Measurements from ENCODE around the gene SLCO2A1.

Gene SLCO2A1

GRCh38 chr3:134060561-134061385 is 31.0 kb upstream of the SLCO2A1 start:
- no peak for DNase-seq

DNA sequence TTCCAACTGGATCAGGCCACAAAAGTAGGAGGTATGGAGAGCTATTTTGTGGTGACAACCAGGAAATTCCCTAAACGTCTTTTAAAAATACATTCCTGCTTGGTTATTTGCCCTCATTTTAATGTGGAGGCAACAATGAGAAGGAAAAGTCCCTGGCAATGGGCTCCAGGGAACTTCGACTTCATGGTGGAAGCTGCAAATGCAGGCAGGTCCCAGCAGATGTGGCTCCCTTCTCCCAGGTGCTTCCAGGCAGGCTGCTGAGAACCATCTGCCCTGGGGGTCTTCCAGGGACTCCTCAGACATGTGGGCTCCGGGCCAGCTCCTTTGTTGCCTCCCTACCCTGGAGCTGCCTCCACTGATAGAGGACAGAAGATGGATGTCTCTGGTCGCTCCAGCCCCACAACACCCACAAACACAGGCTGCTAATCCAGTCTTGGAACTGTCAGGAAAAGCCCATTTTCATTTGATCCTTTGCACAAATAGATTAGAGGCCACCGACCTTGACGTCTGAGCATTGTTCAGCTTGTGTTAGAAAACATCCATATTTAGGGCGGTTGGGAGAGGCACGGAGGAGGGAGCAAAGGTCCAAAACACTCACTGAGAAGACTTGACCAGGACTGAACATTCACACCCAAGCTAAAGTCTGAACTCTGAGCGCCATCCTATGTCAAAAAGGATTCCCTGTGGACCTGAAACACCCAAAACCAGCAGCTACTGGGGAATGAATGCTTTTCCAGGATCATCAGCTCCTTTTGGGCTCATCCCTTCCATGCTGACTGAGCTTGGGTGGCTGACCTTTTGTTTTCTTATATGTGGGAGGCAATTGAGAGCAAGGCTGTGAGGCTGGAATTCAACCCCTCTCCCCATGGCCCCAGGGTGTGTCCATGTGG is 30.2 kb upstream of the SLCO2A1 start:
- no peak for DNase-seq

- DNase-seq = no peak
These were observed 29.4 kb upstream of the SLCO2A1 start for GRCh38 chr3:134059035-134059601.

DNA sequence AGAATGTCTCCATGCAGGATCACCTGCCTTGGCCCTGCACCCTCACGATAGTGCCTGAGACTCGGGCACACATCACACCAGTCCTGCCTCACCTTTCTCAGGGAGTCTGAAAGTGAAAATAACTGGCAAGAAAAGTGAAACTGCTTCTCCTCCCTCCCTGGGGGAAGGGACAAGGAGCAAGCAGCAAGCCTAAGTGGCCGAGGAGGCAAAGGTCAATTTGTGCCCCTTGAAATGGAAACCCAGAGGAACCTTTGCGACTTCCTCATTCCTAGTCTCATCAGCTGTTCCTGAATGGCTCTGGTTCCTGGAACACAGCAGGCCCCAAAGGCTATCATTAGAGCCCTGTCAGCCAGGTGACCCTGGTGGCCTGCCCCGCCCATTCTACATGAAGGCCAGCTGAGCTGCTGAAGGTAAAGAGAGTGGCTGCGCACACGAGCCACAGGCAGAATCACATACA is 28.0 kb upstream of the SLCO2A1 start:
- no peak for DNase-seq

DNA sequence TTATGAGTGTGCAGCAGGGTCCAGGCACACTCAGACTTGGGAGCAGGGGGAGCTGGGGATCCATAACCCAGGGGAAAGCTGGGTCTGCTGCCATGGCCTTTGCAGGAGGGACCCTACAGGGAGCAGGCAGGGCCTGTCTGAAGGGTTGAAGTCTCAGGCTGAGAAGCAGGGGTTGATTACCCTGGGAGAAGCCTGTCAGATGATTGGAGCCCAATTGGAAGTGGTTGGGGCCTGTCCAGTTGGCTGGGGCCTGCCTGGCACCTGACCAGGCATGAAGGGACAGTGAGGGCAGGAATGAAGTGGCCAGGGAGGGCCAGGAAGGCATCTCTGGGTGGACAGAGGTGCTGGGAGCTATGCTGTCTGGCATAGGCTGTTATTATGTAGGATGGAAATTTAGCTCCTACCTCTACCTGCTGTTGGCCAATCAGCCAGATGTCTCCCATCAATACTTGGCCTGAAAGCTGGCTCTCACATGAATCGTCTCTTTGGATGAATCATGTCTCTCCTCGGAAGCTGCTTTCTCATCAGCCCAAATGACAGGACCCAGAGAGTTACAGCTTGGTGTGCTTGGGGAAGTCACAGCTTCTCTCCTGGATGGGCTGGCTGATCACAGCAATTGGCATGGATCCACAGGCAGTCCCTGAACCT is 27.4 kb upstream of the SLCO2A1 start:
- no peak for DNase-seq

DNA sequence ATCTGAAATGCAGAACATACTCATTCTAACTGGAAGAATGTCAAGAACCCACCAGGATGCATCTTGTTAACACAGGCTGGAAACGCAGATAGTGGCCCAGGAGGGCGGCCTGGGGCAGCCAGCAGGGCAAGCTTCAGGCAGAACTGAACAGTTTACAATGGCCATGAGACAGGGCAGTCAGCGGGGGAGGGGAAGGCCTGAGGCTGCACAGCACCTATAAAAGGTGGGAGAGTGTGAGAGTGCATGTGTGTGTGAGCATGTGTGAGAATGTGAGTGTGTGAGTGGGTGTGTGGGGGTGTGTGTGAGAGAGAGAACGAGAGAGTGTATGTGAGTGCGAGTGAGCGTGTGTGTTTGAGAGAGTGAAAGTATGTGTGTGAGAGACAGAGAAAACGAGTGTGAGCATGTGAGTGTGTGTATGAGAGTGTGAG is 26.8 kb upstream of the SLCO2A1 start:
- no peak for DNase-seq

GRCh38 chr3:134055661-134056060 is 25.9 kb upstream of the SLCO2A1 start:
- no peak for DNase-seq

- no peak for DNase-seq
These were observed 25.2 kb upstream of the SLCO2A1 start for GRCh38 chr3:134054881-134055280.

DNA sequence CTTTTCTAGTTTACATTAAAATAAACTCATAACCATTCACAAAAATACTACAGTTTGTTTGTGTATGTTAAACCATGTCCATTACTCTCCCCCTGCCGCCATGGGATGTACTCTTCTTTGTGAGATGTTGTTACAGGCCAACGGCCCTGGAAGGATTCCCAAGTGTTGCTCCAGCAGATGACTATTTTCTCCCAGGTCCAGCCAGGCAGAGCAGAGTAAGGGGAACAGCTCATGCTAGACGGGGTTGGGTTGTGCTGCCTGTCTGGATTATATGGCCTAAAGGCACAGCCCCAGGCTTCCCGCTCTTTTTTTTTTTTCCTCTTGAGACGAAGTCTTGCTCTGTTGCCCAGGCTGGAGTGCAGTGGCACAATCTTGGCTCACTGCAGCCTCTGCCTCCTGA is 24.5 kb upstream of the SLCO2A1 start:
- no peak for DNase-seq

DNA sequence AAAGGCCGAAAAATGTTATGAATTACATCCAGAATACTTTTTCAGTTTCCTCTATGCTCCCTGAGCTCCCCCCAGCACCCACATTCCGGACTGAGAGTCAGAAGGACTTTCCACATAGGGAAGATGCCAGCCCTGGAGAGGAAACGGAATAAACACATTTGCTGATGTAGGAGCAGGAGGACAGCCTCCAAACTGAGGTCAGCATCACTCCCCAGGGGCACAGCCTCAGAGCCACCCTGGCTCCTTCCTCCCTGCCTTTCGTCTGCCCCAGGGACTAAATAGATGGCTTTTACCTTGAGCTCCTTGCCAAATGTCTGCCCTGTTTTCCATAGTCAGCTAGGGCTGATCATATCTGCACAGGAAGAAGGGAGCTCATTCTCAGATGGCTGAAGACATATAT is 22.6 kb upstream of the SLCO2A1 start:
- DNase-seq = no peak

GRCh38 chr3:134049676-134050075 is 20.0 kb upstream of the SLCO2A1 start:
- no peak for DNase-seq

GRCh38 chr3:134048278-134048996 is 18.7 kb upstream of the SLCO2A1 start:
- DNase-seq = no peak

- no peak for DNase-seq
These were observed 14.7 kb upstream of the SLCO2A1 start for GRCh38 chr3:134044459-134044858.

GRCh38 chr3:134040066-134040465 is 10.3 kb upstream of the SLCO2A1 start:
- DNase-seq = no peak

GRCh38 chr3:134039161-134039862 is 9.6 kb upstream of the SLCO2A1 start:
- no peak for DNase-seq

DNA sequence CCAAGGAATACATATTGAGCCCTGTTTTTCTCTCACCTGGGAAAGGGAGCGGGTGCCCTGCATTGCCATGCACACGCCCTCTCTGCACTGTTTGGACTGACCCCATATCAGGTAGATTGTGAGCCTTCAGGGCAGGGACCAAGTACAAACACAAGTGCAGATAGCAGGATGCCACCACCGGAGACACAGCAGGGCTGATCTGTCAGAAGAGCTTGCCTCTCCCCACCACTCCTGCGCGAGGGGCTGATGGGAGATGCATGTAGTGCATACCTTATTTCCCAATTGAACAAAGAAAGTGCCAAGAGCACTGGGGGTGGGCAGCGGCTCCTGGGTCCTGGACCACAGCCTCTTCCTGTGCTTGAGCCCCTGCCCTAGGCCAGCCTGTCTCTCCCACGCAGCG is 9.0 kb upstream of the SLCO2A1 start:
- DNase-seq = no peak

DNA sequence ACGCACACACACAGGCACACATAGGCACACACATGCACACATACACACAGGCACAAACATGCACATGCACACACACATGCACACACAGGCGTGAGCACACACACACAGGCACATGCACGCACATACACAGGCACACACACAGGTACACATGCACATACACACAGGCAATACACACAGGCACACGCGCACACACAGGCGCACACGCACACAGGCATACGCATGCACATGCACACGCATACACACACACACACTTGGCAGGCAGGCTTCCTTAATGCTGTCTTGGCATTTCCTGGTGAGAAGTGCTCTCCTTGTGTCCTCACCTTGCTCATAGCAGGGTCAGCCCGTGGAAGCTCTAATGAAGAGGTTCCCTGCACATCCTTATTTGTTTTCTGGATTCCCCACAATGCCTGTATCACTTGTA is 8.4 kb upstream of the SLCO2A1 start:
- DNase-seq = no peak

- DNase-seq = no peak
These were observed 7.4 kb upstream of the SLCO2A1 start for GRCh38 chr3:134037168-134037567.

DNA sequence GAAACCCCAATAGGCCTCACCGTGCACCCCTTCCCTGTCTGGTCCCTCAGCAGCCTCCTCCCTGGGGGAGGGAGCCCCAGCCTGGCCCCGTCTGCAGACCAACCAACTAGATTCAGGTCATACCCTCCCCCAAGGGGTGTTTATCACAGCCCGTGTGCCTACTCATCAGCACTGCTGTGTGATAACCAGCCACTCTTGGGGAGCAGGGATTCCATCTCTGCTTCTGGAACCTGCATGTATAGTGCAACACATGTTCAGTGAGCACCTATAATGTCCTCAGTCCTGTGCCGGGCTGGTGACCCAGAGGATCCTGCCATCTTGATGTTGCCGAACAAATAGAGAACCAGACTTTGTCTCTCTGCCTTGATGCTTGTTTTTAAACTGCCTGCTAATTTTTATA is 6.6 kb upstream of the SLCO2A1 start:
- no peak for DNase-seq

- DNase-seq = no peak
These were observed 6.1 kb upstream of the SLCO2A1 start for GRCh38 chr3:134035836-134036235.

GRCh38 chr3:134034005-134034785 is 4.5 kb upstream of the SLCO2A1 start:
- no peak for DNase-seq
